G401 (cell line): ENCODE data around the gene ABHD8. TPM values are rescaled to one million over a fixed set of nuclear protein-coding genes. Genes with fewer than 3 reads are reported as not detected.
A peak's percentile ranks its signal among the peaks of the same experiment; 100 is the strongest.

Experiments
- DNase-seq: peaks from one replicate; pipeline ENCODE4 v3.0.0-alpha.2; 2015; ENCODE audit warnings: low spot score
- in situ Hi-C: cut with HindIII; loops from 2 replicates; pipeline ENCODE4 v1.10.0; 2016; ENCODE audit warnings: low sequenced_read_pairs, mixed read lengths
- total RNA-seq: library from RNA; depleted of rRNA; stranded (reverse); fragments of >200 nt; shearing (Covaris generic); gene quantifications from 2 replicates; pipeline ENCODE4 v1.2.3, GENCODE V29; 2014

ABHD8 gene
- total RNA-seq, 1 experiment from 2014 or later, result 60.6 TPM

DNA sequence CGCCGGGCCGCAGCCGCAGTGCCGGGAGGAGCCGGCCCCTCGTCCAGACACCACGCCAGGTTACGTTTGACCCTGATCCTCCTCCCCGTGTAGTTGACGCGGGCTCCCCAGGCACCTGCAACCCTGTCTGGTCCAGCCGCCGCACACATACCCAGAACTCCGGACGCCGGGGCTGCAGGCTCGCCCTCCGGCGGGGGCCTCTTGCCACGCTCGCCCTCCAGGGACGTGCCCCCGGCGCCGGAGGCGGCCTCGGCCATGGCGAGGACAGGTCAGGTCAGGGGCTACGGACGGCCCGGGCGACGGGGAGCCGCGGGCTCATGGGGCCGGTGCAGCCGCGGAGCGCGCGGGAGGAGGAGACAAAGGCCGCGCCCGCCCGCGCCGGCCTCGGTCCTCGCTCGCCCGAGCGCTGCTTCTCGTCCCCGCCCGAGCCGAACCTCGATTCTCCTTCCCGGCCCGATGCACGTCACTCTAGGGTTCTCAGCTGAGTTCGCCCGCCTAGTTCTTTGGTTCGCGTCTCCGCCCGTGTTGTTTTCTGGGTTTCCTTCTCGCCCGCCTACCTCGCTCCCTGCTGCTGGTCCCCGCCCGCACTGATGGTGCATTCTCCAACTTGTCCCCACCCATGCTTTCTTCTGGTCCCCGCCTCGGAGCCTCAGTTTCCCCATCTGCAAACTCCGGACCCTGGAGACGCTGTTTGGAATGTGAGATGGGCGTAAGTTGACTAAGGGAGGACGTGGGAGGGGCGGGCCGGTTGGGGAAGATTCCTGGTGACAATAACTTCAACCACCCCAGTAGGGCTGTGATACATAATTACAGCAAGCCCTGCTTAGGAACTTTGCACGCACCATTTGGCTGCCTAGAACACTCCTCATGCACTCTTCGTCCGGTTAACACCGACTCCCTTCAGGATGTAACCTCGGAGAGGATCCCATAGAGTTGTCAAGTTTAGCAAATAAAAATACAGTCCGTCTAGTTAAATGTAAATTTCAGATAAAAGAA lies 31.5 kb upstream of the ABHD8 start, which contains the start of gene ANO8:
Gene ANO8 (minus strand): TSS at position 442 of the 996 bp plus-strand sequence. CDS start 185 bp downstream, at position 257.
- DNase-seq, result peak; percentile 97
- in situ Hi-C loops, result no loop called here

DNA sequence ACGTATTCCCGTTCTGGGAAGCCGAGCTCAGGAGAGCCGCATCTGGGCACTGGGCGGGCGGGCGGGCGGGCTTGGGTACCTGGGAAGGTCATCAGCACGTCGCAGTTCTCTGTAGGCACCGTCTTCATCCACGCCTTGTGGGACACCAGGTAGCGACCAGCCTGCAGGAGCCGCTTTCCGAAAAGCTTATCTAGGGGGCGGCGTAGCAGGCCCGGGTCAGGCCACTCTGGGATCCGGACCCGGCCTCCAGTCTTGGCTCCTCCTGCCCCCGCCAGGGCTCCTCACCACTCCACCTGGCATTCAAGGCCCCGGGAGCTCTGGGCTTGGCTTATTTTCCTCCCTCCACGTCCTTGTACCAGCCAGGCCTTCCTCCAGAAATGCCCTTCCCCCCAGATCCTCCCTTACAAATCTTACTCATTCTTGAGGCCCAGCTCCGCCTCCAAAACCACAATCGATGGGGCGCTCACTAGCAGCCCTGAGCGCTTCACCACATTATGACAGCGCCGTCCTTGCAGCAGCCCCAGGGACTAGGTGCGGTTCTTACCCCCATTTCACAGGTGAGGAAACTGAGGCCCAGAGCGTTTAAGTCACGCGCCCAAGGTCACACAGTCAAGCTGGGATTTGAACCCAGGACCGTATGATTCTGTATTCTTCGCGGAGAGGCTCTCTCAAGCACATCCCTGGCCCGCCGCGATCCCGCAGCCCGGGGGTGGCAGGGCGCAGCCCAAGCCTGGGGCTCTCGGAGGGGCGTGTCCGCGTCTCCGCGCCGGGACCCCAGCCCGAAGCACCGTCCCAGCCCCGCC lies 30.6 kb upstream of the ABHD8 start:
- in situ Hi-C loops, result no loop called here
- DNase-seq, result peak; percentile 42

DNA sequence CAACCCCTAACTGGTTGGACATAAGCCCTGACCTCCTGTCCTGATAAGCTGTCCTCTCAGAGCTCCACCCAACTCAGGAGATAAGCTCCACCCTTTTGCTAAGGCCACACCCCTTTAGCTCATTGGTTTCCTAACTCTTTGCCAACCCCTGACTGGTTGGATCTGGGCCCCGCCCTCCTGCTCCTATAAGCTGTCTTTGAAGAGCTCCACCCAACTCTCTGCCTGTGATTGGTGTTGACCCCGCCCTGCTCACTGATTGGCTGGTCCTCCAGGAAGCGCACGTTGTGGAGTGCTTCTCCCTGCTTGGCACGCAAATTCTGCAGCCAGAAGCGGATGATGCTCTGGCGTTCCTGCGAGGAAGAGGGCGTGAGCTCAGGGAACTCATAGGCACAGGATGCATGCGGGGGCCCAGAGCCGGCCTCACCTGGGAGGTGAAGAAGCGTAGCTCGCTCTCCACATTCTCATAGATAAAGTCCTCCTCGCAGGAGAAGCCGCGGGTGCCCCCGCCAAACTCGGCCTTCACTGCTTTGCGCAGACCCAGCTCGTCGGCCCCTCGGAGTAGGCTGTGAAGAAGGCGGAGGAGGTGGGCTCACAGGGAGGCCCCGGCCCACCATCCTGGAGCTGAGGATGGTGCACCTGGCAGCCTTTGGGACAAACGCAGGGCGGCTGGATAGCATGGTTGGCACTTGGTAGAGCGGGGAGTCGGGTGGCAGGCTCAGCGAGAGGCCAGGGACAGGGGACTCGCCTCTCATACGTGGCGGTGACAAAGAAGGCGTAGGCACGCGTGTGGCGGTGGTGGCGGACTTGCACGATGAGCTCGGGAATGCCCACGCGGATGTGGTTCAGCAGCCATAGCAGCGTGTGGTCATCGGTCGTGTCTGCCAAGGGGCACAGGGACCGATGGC lies 29.7 kb upstream of the ABHD8 start:
- in situ Hi-C loops, result no loop called here
- DNase-seq, result peak; percentile 74

DNA sequence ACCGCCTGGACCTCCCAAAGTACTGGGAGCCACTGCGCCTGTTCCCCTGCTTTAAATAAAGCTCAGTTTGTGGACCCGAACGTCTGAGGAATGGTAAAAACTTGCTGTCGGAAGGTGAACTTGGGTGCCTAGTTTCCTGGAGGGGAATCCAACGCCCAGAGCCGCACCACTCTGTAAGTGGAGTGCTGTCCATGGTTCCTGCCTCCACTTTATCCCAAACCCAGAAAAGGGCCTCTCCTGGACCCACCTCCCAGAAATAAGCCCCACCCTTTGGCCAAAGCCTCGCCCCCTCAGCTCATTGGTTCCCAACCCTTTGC lies 29.1 kb upstream of the ABHD8 start:
- DNase-seq, result no peak
- in situ Hi-C loops, result no loop called here

DNA sequence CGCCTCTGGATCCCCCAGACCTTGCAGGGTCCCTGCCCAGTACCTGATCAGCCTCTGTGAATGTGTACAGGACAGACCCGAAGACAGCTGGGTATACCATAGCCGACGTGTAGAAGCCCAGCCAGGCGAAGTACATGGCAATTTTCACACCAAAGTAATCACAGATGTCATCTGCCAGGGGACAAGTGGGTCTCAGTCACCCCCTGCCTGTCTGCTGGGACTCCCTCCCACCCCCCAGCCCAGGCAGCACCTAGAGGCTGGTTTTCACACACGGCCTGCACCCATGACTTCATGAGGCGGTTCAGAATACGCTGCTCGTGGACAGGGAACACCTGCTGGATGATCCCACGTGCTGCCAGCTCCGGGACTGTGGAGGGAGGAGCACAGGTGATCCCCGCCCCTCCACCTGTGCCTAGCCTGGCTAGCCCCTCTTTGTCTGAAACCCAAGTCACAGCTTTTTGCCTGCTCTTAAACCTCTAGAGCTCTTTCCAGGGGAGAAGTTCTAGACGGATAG lies 27.9 kb upstream of the ABHD8 start:
- in situ Hi-C loops, result no loop called here
- no peak for DNase-seq

DNA sequence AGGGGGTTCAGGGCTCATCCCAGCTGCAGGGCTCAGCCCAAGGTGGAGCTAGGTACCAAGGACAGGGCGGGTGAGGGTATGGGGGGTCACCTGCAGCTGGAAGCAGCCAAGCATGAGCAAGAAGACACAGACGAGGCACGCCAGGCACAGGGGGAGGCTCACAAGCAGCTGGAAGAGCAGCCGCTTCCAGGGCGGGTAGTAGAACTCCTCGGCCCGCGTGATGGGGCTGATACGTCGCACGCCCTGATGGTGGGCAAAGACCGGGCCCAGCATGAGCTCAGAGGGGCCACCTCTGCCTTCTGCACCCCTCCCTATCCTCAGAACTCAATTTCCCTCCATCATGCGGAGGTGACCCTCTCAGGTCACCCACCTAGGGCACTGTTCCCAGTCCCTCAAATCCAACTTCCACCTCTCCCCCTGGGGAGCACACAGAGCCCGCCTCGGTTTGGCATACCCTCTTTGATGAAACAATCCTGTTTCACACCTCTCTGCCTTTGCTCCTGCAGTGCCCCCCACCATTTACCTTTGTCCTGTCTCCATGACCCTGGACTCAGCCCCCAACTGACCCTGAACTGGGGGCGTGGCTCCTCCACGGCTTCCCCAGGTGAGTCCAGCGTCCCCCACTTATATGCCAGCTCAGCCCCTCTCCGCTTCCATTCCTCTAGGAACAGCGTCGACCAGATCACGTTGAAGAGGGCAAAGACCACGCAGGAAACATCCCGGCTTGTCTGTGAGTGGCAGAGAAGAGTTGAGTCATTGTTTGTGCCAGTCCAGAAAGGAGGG lies 27.2 kb upstream of the ABHD8 start:
- in situ Hi-C loops, result no loop called here
- DNase-seq, result no peak

DNA sequence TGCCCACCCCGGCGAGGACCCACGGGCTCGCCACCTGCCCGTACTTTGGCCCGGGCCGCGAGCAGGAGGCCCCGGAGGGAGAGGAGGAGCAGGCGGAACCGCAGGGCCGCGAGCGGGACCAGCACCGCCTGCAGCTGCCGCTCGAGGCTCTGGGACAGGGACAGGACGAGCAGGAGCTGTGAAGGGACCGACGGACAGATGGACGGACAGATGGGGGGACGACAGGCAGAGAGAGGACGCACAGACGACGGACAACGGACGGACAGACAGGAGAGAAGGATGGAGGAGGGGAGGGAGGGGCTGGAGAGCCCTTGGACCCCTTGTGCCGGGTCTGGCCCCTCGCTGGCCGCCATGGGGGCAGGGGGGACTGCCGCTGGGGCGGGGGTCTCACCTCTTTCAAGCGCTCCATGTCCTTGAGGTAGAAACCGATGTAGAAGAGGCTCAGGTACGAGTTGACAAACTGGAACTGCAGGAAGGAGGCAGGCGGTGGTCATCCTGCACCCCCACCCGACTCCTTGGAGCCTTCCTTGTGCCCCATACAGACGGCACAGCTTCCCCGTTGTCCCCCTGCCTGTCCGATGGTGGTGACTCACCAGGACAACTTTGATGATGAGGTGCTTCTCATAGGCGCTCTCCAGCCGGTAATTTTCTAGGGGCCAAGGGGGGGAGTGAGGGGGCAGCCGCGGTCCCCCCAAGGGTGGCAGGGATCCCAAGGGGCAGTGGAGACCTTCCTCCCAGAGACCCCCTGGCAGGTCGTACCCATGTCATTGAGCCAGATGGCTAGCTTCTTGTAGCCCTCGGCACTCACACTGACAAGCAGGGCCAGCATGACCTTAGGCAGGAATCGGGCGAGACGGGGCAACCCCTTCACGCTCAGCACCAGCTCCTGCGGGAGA lies 26.4 kb upstream of the ABHD8 start:
- in situ Hi-C loops, result no loop called here
- no peak for DNase-seq

DNA sequence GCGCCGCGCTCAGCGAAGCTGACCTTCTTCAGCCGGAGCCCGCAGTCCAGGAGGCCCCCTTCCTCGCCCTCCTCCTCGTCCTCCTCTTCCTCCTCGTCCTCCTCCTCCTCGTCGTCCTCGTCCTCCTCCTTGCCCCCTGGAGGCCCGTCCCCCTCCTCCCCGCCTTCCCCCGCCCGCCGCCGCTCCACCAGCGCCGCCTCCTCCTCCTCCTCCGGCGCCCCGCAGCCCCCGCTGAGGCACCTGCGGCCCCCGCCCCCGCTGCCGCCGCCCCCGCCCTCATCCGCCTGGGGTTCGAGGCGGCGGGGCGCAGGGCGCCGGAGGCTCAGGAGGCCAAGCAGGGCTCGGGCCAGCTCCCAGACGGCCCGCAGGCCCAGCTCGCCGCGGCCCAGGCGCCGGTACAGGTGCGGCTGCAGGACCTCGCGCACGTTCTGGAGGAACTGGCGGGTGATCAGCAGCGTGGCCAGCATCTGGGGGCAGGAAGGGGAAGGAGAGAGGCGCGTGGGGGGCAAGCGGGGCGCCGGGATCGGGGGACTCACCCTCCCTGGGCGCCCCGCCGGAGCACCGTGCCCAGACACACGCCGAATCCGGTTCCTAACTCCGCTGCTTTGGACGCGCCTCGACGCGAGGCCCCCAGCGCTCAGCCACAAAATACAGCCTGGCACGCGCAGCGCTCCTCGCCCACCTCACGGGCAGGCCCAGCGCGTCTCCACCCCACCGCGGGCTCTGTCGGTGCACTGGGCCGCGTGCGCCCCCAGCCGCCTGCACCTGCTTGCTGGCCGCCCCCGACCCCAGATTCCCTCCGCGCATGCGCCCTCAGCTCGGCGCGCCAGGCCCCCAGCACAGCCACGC lies 25.5 kb upstream of the ABHD8 start:
- in situ Hi-C loops, result no loop called here
- no peak for DNase-seq

DNA sequence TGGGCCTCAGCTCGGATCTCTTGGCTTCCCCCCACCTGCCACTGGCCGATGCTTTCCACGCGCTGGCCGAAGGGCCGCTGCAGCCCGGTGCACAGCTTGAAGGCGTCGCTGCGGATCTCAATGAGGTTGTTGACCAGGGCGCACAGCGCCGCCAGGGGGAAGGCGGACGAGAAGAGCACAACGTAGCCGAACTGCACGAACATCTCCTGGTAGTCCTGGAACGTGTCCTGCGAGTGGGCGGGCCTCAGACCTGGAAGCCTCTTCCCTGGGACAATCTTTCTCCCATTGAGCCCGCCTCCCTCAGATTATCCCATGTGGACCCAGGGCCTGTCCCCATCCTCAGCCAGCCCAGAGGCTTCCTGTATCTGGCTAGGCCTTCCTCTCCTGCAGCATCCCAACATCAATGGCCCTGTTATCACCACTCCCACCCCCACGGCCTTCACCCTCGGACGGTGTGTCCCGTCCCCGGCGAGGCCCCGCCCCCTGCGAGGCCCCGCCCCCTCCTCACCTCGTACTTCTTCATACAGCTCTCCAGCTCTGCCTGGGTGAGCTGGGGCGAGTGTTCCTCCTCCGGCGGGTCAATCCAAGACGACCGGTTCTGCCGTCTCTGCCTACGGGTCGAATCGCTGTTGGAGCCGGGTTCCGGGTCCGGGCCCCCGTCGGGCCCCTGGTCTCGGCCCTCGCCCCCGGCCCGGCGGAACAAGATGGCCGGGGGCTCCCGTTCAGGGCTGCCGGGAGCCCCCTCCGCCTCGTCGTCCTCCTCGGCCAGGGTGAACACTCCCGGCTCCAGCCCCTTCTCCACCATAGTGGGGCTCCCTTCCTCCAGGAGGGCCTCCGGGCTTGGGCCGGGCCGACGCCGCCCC lies 24.7 kb upstream of the ABHD8 start:
- in situ Hi-C loops, result no loop called here
- DNase-seq, result peak; percentile 50

DNA sequence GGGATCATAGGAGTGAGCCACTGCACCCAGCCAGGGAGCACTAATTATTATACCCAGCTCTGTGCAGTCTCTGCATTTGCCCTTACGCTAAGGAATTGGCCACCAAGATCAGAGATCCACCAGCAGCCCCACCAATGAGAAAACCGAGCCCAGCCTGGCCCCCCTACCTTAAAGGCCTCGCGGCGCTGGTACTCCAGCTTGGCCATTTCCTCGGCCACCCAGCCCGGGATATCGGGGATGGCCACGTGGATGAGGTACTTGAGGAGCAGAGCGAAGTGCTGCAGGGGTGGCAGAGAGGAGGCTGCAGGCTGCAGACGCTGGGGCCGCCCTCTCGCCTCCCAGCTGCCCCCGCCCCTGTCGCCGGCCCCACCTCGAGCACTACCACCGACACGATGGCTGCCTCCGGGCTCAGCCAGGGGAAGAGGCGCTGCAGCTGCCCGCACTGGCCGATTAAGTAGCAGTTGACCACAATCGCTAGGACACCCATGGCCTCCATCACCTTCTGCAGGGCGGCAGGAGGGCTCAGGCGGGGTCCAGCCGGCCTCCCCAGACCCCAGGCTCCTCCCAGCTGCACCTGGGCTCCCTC lies 23.9 kb upstream of the ABHD8 start:
- DNase-seq, result no peak
- in situ Hi-C loops, result no loop called here

DNA sequence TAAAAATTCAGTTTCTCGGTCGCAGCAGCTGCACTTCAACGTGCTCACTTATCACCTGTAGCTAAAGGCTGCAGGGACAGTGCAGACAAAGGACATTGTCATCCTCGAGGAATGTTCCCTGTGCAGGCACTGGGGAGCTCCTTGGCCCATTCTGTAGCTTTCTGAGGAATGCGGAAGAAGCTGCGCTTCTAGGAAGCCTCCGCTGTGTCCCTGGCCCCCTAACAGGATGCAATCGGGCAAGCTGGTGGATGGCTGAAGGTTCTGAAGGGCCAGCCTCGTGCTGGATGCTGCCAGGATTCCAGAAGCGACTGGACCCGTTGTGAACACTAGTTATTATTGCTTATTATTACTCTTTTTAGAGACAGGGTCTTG lies 23.4 kb upstream of the ABHD8 start:
- no peak for DNase-seq
- in situ Hi-C loops, result no loop called here

DNA sequence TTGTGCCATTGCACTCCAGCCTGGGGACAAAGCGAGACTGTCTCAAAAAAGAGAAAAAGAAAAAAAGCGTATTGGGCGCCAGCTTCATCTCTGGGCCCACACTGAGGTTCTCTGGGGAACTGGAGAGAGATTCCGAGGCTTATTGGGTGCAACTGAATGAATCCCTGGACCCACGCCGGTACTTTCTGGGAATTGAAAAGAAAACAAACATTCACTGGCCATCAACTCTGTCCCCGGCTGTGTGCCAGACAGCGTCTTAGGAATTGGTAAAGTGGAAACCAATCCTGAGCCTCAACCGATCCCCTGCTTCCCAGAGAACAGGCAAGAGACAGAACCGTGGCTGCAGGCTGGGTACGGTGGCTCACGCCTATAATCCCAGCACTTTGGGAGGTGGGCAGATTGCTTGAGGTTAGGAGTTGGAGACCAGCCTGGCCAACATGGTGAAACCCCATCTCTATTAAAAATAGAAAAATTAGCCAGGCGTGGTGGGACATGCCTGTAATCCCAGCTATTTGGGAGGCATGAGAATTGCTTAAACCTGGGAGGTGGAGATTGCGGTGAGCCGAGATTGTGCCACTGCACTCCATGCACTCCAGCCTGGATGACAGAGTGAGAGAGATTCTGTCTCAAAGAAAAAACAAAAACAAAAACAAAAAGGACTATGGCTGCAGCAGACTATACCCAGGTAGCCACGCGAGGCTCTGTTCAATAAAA lies 22.8 kb upstream of the ABHD8 start:
- in situ Hi-C loops, result no loop called here
- DNase-seq, result peak; percentile 37

DNA sequence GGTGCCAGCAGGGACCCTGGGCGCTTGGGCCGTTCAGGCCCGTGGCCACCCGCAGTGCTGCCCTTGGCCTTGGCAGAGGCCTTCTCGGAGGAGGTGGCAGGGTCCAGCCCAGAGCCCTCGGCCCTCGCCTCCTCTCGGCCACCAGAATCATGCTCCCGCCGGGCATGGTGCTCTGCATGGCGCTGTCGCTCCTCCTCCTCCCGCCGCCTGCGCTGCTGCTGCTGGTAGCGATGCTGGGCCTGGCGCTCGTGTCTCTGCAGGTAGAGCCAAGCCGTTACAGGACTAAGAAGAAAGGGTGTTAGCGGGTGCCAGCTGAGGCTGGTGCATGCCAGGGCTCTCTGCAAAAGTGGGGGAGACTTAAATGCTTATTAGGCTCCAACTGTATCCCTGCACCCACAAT lies 21.9 kb upstream of the ABHD8 start:
- in situ Hi-C loops, result no loop called here
- no peak for DNase-seq

DNA sequence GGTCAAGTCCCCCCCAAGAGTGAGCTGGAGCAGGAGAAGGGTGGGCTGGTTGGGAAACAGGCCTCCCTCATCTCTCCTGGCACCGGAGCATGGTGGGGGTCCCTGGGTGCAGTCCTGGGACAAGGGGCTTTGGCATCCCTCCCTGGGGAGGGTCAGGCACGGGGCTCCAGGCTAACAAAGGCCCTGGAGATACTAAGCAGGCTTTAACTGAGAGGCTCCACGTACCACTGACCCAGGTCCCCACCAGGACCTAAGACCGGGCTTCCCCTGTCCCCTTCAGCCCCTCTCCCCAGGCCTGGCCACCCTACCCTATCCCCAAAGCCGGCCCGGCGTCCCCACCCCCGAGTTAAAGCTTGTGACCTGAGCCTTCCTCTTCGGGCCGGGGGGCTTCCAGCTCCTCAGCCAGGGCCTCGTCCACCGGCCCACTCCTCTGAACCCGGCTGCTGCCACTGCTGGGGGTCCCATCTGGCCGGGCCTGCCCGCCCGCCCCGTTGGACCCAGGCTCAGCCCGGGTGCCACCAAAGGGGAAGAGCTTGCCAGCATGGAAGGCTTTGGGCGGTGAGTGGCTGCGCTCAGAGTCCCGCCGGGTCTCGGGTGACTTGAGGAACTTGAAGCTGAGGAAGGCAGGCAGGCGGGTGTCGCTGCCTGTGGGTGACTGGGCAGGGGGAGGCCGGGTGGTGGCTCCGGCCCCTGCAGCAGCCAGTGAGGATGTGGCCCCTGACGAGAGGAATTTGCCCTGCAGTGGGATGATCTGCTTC lies 21.3 kb upstream of the ABHD8 start:
- in situ Hi-C loops, result no loop called here
- DNase-seq, result no peak
